Fibroblast of the aortic adventitia (primary cell): ENCODE data around the gene ARL5C. TPM values are rescaled to one million over a fixed set of nuclear protein-coding genes. Genes with fewer than 3 reads are reported as not detected.
A peak's percentile ranks its signal among the peaks of the same experiment; 100 is the strongest.

Experiments used
- DNase-seq: peaks from one replicate; pipeline ENCODE4 v3.0.0-alpha.2; 2010; ENCODE audit warnings: low read depth
- H3K4me3 ChIP-seq: 2 replicates; pipeline ENCODE4 v1.5.1; 2011; ENCODE audit warnings: low read depth, mild to moderate bottlenecking, control low read depth, low read length, moderate library complexity
- total RNA-seq: library from RNA; depleted of rRNA; stranded (reverse); fragments of >200 nt; gene quantifications from 2 replicates; pipeline ENCODE4 v1.2.3, GENCODE V29; 2012; ENCODE audit warnings: low replicate concordance
- TF ChIP-seq, protein P1 (sequence below): IDR thresholded peaks from 2 replicates; pipeline ENCODE4 v1.5.1; 2011; ENCODE audit warnings: mild to moderate bottlenecking, low read length, control low read depth, inconsistent platforms; ENCODE audit not compliant: insufficient read depth

ARL5C gene
- total RNA-seq, 1 donor, result not detected

DNA sequence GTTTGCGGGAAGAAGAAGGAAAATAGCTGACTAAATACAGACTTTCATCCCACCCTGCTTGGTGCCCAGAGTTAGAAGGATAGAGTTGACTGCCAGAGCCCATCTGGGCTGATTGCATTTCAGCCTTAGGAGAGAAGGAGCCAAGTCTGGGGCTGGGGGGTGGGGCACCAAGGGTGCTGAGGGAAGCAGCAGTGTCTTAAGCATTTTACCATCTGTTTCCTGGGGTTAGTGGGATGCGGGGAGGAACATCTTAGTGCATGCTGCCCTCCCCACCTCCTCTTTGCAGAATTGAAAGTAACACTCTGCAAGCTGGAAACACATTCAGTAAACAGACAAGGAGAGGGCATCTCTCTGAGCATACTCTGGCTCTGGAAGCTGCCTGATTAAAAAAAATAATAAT lies 1.5 kb upstream of the ARL5C start:
- DNase-seq, result no peak
- no peak overlapping the region for H3K4me3 ChIP-seq
- TF ChIP-seq, protein P1, sequence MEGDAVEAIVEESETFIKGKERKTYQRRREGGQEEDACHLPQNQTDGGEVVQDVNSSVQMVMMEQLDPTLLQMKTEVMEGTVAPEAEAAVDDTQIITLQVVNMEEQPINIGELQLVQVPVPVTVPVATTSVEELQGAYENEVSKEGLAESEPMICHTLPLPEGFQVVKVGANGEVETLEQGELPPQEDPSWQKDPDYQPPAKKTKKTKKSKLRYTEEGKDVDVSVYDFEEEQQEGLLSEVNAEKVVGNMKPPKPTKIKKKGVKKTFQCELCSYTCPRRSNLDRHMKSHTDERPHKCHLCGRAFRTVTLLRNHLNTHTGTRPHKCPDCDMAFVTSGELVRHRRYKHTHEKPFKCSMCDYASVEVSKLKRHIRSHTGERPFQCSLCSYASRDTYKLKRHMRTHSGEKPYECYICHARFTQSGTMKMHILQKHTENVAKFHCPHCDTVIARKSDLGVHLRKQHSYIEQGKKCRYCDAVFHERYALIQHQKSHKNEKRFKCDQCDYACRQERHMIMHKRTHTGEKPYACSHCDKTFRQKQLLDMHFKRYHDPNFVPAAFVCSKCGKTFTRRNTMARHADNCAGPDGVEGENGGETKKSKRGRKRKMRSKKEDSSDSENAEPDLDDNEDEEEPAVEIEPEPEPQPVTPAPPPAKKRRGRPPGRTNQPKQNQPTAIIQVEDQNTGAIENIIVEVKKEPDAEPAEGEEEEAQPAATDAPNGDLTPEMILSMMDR, result no peak

DNA sequence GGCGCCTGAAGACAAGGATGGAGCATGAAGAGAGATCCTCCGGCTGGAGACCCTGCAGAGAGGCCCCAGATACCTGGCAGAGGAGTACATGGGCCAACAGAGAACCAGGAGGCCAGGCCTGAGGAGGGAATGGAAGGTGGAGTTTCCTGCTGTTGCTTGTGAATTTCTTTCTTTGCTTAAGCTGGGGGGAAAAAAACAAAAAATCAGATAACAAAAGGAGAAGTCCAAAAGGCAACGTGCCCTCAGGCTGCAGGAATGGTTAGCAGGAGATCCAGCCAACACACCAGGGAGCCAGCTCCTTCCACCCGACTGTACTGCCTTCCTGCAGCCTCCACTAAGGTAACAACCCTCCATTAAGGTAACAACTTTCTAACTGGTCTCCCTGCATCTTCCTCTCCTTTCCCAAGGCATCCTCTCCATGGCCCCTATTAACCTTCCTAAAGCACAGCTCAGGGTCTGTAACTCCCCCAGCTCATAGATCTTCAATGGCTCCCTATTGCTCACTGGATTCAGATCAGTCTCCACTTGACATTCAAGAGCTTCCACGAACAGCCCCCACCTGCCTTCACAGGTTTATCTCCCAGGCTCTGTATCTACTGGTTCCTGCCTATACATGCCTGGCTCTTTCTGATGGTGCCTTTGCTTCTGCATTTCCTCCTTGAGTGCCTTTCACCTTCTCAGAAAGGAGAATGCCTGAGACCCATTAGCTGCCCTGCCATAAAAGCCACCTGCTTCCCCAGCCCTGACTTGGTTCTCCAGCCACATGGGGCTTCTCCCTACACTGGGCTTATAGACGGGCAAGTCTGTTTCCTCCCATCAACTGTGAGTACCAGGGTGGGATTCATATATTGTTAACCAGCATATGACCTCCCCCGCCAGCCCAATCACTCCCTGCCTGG lies 725 bp upstream of the ARL5C start:
- H3K4me3 ChIP-seq, result no peak overlapping the region
- no peak for DNase-seq
- TF ChIP-seq, protein P1, result no peak

DNA sequence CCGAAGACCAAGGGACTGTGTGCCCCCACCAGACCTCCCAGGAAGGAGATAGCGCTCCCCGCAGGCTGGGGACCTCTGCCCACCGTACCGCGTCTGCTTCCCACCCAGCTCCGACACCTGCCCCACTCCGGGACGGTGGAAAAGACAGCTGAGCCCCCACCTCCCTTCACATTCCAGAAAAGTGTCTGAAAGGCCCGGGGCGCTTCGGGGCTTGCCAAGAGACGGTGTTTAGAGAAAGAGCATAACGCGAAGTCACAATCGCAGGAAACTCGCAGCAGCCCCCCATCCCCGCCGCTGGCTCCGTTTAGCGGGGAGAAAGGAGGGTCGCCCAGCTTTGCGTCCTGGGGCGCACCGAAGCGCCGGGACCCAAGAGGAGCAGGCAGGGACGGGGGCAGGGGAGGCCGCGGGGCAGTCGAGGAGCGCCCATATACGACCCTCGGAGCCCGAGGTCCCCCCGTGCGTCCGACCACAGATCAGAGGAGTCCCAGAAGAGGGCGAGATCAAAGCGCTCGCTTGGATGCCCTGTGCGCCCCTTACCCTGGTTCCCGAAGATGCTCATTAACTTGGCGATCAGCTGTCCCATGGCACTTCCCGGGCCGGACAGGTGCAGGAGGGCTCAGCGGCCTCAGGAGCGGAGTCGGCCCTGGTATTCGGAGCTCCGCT lies 652 bp downstream of the ARL5C start:
- DNase-seq, result no peak
- TF ChIP-seq, protein P1, result no peak
- peak overlapping the region; percentile 53 for H3K4me3 ChIP-seq

DNA sequence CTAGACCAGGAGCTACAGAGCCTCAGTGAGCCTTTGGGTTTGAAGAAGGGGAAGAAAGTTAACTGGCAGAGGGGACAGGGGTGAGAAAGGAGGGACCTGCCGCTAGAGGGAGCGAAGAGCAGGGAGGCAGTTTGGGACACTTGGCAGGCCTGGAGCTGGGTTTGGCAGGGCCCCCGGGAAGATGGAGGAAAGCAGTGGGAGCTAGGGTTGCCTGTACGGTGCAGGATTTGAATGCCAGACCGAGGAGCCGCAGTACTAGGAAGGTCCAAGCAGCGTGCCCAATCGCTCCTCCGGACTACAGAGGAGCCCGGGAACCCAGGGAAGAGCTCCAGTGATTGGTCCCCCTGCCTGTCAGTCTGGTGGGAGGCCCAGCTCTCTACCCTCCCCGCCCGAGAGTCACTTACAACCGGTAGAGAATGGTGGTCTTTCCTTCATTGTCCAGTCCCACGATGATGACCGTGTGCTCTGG lies 1.3 kb downstream of the ARL5C start:
- TF ChIP-seq, protein P1, result peak; percentile 91

DNA sequence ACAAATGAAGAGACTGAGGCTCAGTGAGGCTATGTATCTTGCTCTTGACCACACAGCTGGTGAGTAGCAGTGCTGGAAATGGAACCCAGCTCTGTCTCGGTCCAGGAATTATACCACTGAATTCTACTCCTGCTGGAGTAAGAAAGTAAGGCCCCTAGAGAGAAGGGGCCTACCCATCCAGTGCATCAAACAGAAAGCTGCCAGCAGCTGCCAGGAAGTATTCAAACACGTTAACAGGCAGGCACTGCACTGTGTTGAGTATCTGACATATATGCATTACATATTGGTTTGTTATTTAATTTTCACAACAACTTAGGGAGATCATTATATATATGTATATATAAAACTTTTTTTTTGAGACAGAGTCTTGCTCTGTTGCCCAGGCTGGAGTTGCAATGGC lies 4.0 kb downstream of the ARL5C start:
- TF ChIP-seq, protein P1, result no peak
- no peak overlapping the region for H3K4me3 ChIP-seq
- DNase-seq, result no peak

More for the DNA sequence above, 1.3 kb downstream of the ARL5C start:
- peak overlapping the region; percentile 53 for H3K4me3 ChIP-seq
- peak; percentile 90 for DNase-seq

DNA sequence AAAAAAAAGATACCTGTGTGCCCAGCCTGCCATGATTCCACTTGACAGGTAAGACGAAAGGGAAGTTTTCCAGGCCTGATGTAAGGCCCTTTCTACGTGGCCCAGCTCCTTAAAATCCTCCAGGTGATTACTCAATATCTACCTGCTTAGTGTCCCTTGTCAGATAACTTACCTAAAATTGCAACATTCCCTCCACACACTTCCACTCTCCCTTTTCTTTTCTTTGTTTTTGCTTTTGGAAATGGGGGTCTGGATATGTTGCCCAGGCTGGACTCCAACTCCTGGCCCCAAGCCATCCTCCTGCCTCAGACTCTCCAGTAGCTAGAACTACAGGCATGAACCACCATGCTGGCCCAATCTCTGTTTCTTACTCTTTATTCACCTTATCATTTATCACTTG lies 7.3 kb downstream of the ARL5C start:
- TF ChIP-seq, protein P1, result no peak
- H3K4me3 ChIP-seq, result no peak overlapping the region
- no peak for DNase-seq
